ENCODE results near the gene BCAT1.

BCAT1 gene

GRCh38 chr12:24780697-24781368 is 168.1 kb downstream of the BCAT1 start:
- no peak for DNase-seq
- H3K27me3 ChIP-seq = no peaks in the 10 kb centered on the region
- H3K4me3 ChIP-seq = no peak overlapping the region
- no peaks in the 10 kb centered on the region for H3K36me3 ChIP-seq
- no peak for TF ChIP-seq CTCF (IDR thresholded peaks at IDR 0.05)
- H3K27ac ChIP-seq = no peak overlapping the region
- intact Hi-C loops (cut with DNase I; ENCODE audit: low total_unique reads) = no loop called here
- H3K9me3 ChIP-seq = no peaks in the 10 kb centered on the region
- peaks cover 0 to 22% (median 0%) of the 10 kb centered on the region in 4 donors for H3K4me1 ChIP-seq

- H3K36me3 ChIP-seq = no peaks in the 10 kb centered on the region
- peak; percentile 27 to 35 for TF ChIP-seq CTCF (IDR thresholded peaks at IDR 0.05)
- intact Hi-C loops (cut with DNase I; ENCODE audit: low total_unique reads) = no loop called here
- no peak overlapping the region for H3K4me3 ChIP-seq
- no peak for DNase-seq
- H3K27ac ChIP-seq = no peak overlapping the region
- peaks cover 0 to 22% (median 0%) of the 10 kb centered on the region in 4 donors for H3K4me1 ChIP-seq
- no peaks in the 10 kb centered on the region for H3K9me3 ChIP-seq
- no peaks in the 10 kb centered on the region for H3K27me3 ChIP-seq
These were observed 170.2 kb downstream of the BCAT1 start for GRCh38 chr12:24778486-24779304.

- TF ChIP-seq CTCF (IDR thresholded peaks at IDR 0.05) = no peak
- Histone ChIP-seq H3K4me1 (peaks cover 0 to 22% (median 0%) of the 10 kb centered on the region in 4 donors), H3K9me3 (no peaks in the 10 kb centered on the region), H3K4me3 (no peak overlapping the region), H3K27me3 (no peaks in the 10 kb centered on the region), H3K27ac (no peak overlapping the region), H3K36me3 (no peaks in the 10 kb centered on the region)
- intact Hi-C loops (cut with DNase I; ENCODE audit: low total_unique reads) = no loop called here
- DNase-seq = no peak
These were observed 171.5 kb downstream of the BCAT1 start for GRCh38 chr12:24777359-24777758.

- intact Hi-C loops (cut with DNase I; ENCODE audit: low total_unique reads) = no loop called here
- Histone ChIP-seq H3K4me1 (peaks cover 0 to 22% (median 0%) of the 10 kb centered on the region in 4 donors), H3K9me3 (no peaks in the 10 kb centered on the region), H3K27ac (no peak overlapping the region), H3K4me3 (no peak overlapping the region), H3K27me3 (no peaks in the 10 kb centered on the region), H3K36me3 (no peaks in the 10 kb centered on the region)
- TF ChIP-seq CTCF (IDR thresholded peaks at IDR 0.05) = no peak
- no peak for DNase-seq
These were observed 172.0 kb downstream of the BCAT1 start for GRCh38 chr12:24776861-24777260.

GRCh38 chr12:24775073-24775472 is 173.8 kb downstream of the BCAT1 start:
- intact Hi-C loops (cut with DNase I; ENCODE audit: low total_unique reads) = no loop called here
- Histone ChIP-seq H3K27me3 (no peaks in the 10 kb centered on the region), H3K9me3 (no peaks in the 10 kb centered on the region), H3K36me3 (no peaks in the 10 kb centered on the region), H3K27ac (no peak overlapping the region), H3K4me3 (no peak overlapping the region), H3K4me1 (peaks cover 0 to 22% (median 0%) of the 10 kb centered on the region in 4 donors)
- DNase-seq = no peak
- TF ChIP-seq CTCF (IDR thresholded peaks at IDR 0.05) = no peak
